ENCODE measurements around the gene VAV1. TPM values are rescaled to one million over a fixed set of nuclear protein-coding genes. Genes with fewer than 3 reads are reported as not detected.

VAV1 gene
- total and polyA plus RNA-seq, 2 of the 13 experiments (the other 11 are each of a cell fraction or from before 2014, with no cell fraction given), result not detected

GRCh38 chr19:6730153-6730804 is 42.2 kb upstream of the VAV1 start:
- H3K4me2 ChIP-seq (ENCODE audit: low read depth, low read length), result peak overlapping the region; percentile 99
- peak overlapping the region; percentile 99 for H3K27ac ChIP-seq (ENCODE audit: extremely low read length, insufficient read depth, low read length)
- H3K27me3 ChIP-seq (ENCODE audit: control insufficient read depth in 1 of 2, insufficient read depth in 2 of 2, low read length in 2 of 2), result no peaks in the 10 kb centered on the region
- H3K9me3 ChIP-seq (ENCODE audit: low read length), result no peaks in the 10 kb centered on the region
- ATAC-seq (peak; percentile 85), DNase-seq (ENCODE audit: low spot score) (peak; percentile 96), FAIRE-seq (peak; percentile 92)
- no TSS peak for BruUV-seq (replicated peaks)
- H4K20me1 ChIP-seq (ENCODE audit: insufficient read depth, low read length), result no peaks in the 10 kb centered on the region
- in situ Hi-C loops (cut with HindIII; ENCODE audit: extremely low pct_ligation_motif_present, low pct_unique_long_range_greater_than_20kb) (no loop called here), intact Hi-C loops (cut with micrococcal nuclease; ENCODE audit: unreplicated experiment) (loop anchor here (1.0 to 10.0 kb wide), 2 partner anchors 10 to 1145 kb away; partner anchors contain the start of genes C3 and PRR36)
- no peak overlapping the region for H2AFZ ChIP-seq (ENCODE audit: low read length)
- H3K4me1 ChIP-seq (ENCODE audit: insufficient read depth, low read length), result peaks cover 71% of the 10 kb centered on the region
- peaks cover 0 to 2% of the 10 kb centered on the region in 2 experiments; a peak in 2 of 5 replicates for H3K36me3 ChIP-seq (replicated peaks in 1 of 2; ENCODE audit: control insufficient read depth in 1 of 2, insufficient read depth in 2 of 2, low read length in 2 of 2)
- H3K4me3 ChIP-seq (replicated peaks in 1 of 3; ENCODE audit: insufficient read depth in 1 of 3, low read depth in 2 of 3, low read length in 3 of 3), result peak overlapping the region; percentile 48 to 70 (median 63); a peak in 5 of 6 replicates
- ChIA-PET POLR2A (interaction anchor here (0.6 to 3.8 kb wide), 11 partner anchors 8 to 219 kb away, joined by 3 to 187 read pairs (median 5); partner anchors contain the start of genes C3 and GPR108), CTCF (ENCODE audit: low intra/inter-chr PET ratio, low total read pairs) (no interaction called here)
- WGBS (ENCODE audit: low lambda C conversion rate), result 2% methylated on average over 15 of the region's 27 CpGs
- H3K79me2 ChIP-seq (ENCODE audit: insufficient read depth, low read length), result peaks cover 2% of the 10 kb centered on the region
- H3K9ac ChIP-seq (ENCODE audit: insufficient read depth, low read depth, low read length), result peak overlapping the region; percentile 86
- TF ChIP-seq SNAPC4 (CRISPR knock-in tag; IDR thresholded peaks at IDR 0.05) (no peak), KLF12 (CRISPR knock-in tag; IDR thresholded peaks at IDR 0.05; ENCODE audit: borderline replicate concordance) (peak; percentile 82; the same call in 1 of the 2 replicates), ZNF503 (CRISPR knock-in tag; IDR thresholded peaks at IDR 0.05) (no peak; the same call in 1 of the 2 replicates), NCOA1 (CRISPR knock-in tag; IDR thresholded peaks at IDR 0.05) (no peak), XRCC5 (optimal IDR thresholded peaks at IDR 0.05; ENCODE audit: low read length) (no peak), ZNF367 (CRISPR knock-in tag; IDR thresholded peaks at IDR 0.05; ENCODE audit: borderline replicate concordance) (no peak), MED8 (CRISPR knock-in tag; IDR thresholded peaks at IDR 0.05; ENCODE audit: insufficient replicate concordance) (no peak), ETS1 (CRISPR knock-in tag; IDR thresholded peaks at IDR 0.05) (0 out of 2 replicates have a peak, but pooled peaks have one; percentile 17), ZBTB26 (CRISPR knock-in tag; IDR thresholded peaks at IDR 0.05; ENCODE audit: borderline replicate concordance) (peak; percentile 71; the same call in 1 of the 2 replicates), CCDC6 (CRISPR knock-in tag; IDR thresholded peaks at IDR 0.05) (peak; percentile 54; the same call in 1 of the 2 replicates), TRIM24 (CRISPR knock-in tag; IDR thresholded peaks at IDR 0.05) (no peak), ZNF709 (CRISPR knock-in tag; IDR thresholded peaks at IDR 0.05) (no peak), GTF2F1 (IDR thresholded peaks at IDR 0.05; ENCODE audit: low read length) (no peak)
